Common myeloid progenitor, CD34-positive (primary cell): ENCODE results near the gene C4orf54. TPM values are rescaled to one million over a fixed set of nuclear protein-coding genes. Genes with fewer than 3 reads are reported as not detected.

ENCODE experiments used
- CTCF ChIA-PET: fragments of 350-600 bp; sonication (Branson Sonifier 250); formaldehyde crosslinking; loops from one replicate; lab custom pipeline; 2021; ENCODE audit warnings: antibody characterized with exemption; lab: Charles Lee
- POLR2A ChIA-PET: fragments of 350-600 bp; sonication (Branson Sonifier 250); formaldehyde crosslinking; loops from one replicate; lab custom pipeline; 2021; ENCODE audit warnings: antibody characterized with exemption; lab: Charles Lee
- DNase-seq, 3 donors: peaks; one replicate each; pipeline versions ENCODE4 v3.0.0 to v3.0.0-alpha.2; 2013
- H3K27ac ChIP-seq, 2 experiments: 1 replicate in 1 of 2; 2 replicates in 1 of 2; pipeline ENCODE4 v1.7.0; 2013; ENCODE audit warnings: inconsistent platforms in 2 of 2, low read length in 2 of 2, mild to moderate bottlenecking in 2 of 2, low read depth in 1 of 2, moderate library complexity in 1 of 2; ENCODE audit not compliant: severe bottlenecking in 2 of 2, insufficient read depth in 1 of 2, poor library complexity in 1 of 2
- H3K27me3 ChIP-seq, 5 experiments: replicated peaks in 2 of 5; 1 replicate in 3 of 5; 2 replicates in 2 of 5; pipeline versions ENCODE4 v1.6.1 to v1.7.0; 2013; ENCODE audit warnings: low read length in 4 of 5, mild to moderate bottlenecking in 2 of 5, moderate library complexity in 2 of 5, inconsistent platforms in 1 of 5; ENCODE audit not compliant: insufficient read depth in 5 of 5, control insufficient read depth in 4 of 5
- H3K36me3 ChIP-seq, 4 experiments: 1 replicate in 2 of 4; 2 replicates in 2 of 4; pipeline versions ENCODE4 v1.6.1 to v1.7.0; 2013; ENCODE audit warnings: low read length in 3 of 4, control low read depth in 1 of 4, mild to moderate bottlenecking in 1 of 4; ENCODE audit not compliant: control insufficient read depth in 4 of 4, insufficient read depth in 4 of 4
- H3K4me1 ChIP-seq, 4 experiments: 1 replicate in 3 of 4; 2 replicates in 1 of 4; pipeline versions ENCODE4 v1.6.1 to v1.7.1; 2013; ENCODE audit warnings: low read length in 3 of 4, mild to moderate bottlenecking in 3 of 4, control low read depth in 1 of 4, inconsistent platforms in 1 of 4, moderate library complexity in 1 of 4; ENCODE audit not compliant: control insufficient read depth in 4 of 4, insufficient read depth in 4 of 4; ENCODE audit errors: control extremely low read depth in 1 of 4
- H3K4me3 ChIP-seq, 7 experiments: 1 replicate in 4 of 7; 2 replicates in 3 of 7; pipeline versions ENCODE4 v1.5.1 to v1.7.0; 2013; ENCODE audit warnings: mild to moderate bottlenecking in 7 of 7, low read length in 6 of 7, moderate library complexity in 6 of 7, inconsistent platforms in 2 of 7, low read depth in 2 of 7, control low read depth in 1 of 7; ENCODE audit not compliant: insufficient read depth in 4 of 7, control insufficient read depth in 1 of 7; ENCODE audit errors: extremely low read depth in 1 of 7
- H3K9me3 ChIP-seq, 5 experiments: 1 replicate in 4 of 5; 2 replicates in 1 of 5; pipeline versions ENCODE4 v1.6.1 to v1.7.1; 2013; ENCODE audit warnings: low read length in 4 of 5, mild to moderate bottlenecking in 2 of 5, inconsistent platforms in 1 of 5, low read depth in 1 of 5, moderate library complexity in 1 of 5; ENCODE audit not compliant: control insufficient read depth in 4 of 5, insufficient read depth in 2 of 5; ENCODE audit errors: control extremely low read depth in 1 of 5
- WGBS: methylation state at CpG from one replicate; pipeline ENCODE4 v1.1.5; 2013; ENCODE audit not compliant: insufficient coverage; 5-methylcytosine and 5-hydroxymethylcytosine counted together
- polyA plus RNA-seq: library from polyadenylated mRNA; unstranded; fragments of 120-200 nt; gene quantifications from one replicate; pipeline ENCODE4 v1.2.1, GENCODE V29; 2013

C4orf54 gene
- not detected for polyA plus RNA-seq

- H3K9me3 ChIP-seq = peaks cover 0 to 2% (median 0%) of the 10 kb centered on the region in 5 experiments
- H3K27ac ChIP-seq = no peak within 1 kb of the TSS
- ChIA-PET POLR2A (no interaction called here), CTCF (no interaction called here)
- no peak within 1 kb of the TSS for H3K4me3 ChIP-seq
- peaks cover 0 to 2% (median 0%) of the 10 kb centered on the region in 5 experiments for H3K27me3 ChIP-seq
- no CpG with 5 or more reads among the region's 1 CpG for whole genome bisulfite sequencing
- no peaks in the 10 kb centered on the region for H3K36me3 ChIP-seq
- no peak for DNase-seq
- no peaks in the 10 kb centered on the region for H3K4me1 ChIP-seq
Observed at GRCh38 chr4:99657798-99658197, at the start of gene C4orf54. C4orf54 (minus strand) TSS chr4:99657828; CDS start chr4:99654648, 3,180 bp downstream.

- H3K9me3 ChIP-seq = no peaks in the 10 kb centered on the region
- H3K27ac ChIP-seq = no peak overlapping the region
- no peaks in the 10 kb centered on the region for H3K36me3 ChIP-seq
- WGBS = no CpG with 5 or more reads among the region's 2 CpGs
- ChIA-PET POLR2A (no interaction called here), CTCF (no interaction called here)
- no peak for DNase-seq
- H3K4me3 ChIP-seq = no peak overlapping the region
- no peaks in the 10 kb centered on the region for H3K27me3 ChIP-seq
- no peaks in the 10 kb centered on the region for H3K4me1 ChIP-seq
Observed at GRCh38 chr4:99705891-99706290, 48.3 kb upstream of the C4orf54 start.

GRCh38 chr4:99696801-99697200, 39.2 kb upstream of the C4orf54 start:
- DNase-seq = no peak
- H3K36me3 ChIP-seq = no peaks in the 10 kb centered on the region

GRCh38 chr4:99693140-99693539, 35.5 kb upstream of the C4orf54 start:
- ChIA-PET POLR2A (no interaction called here), CTCF (no interaction called here)
- no CpG with 5 or more reads among the region's 1 CpG for WGBS
- Histone ChIP-seq H3K9me3 (peaks cover 0 to 15% (median 5%) of the 10 kb centered on the region in 5 experiments), H3K4me3 (no peak overlapping the region), H3K27ac (no peak overlapping the region), H3K4me1 (no peaks in the 10 kb centered on the region), H3K27me3 (no peaks in the 10 kb centered on the region), H3K36me3 (no peaks in the 10 kb centered on the region)
- DNase-seq = no peak

More at GRCh38 chr4:99696801-99697200, 39.2 kb upstream of the C4orf54 start:
- WGBS = 100% methylated on average over 2 of the region's 3 CpGs
- ChIA-PET POLR2A (no interaction called here), CTCF (no interaction called here)
- Histone ChIP-seq H3K27me3 (no peaks in the 10 kb centered on the region), H3K4me3 (no peak overlapping the region), H3K9me3 (peaks cover 0 to 4% (median under 1%) of the 10 kb centered on the region in 5 experiments), H3K27ac (no peak overlapping the region), H3K4me1 (no peaks in the 10 kb centered on the region)

- ChIA-PET CTCF (interaction anchor here (1.4 kb wide), 1 partner anchor 9 kb away, joined by 3 read pairs; no protein-coding TSS in a partner anchor), POLR2A (no interaction called here)
- H3K27me3 ChIP-seq = no peaks in the 10 kb centered on the region
- H3K27ac ChIP-seq = no peak overlapping the region
- no peak for DNase-seq
- H3K36me3 ChIP-seq = no peaks in the 10 kb centered on the region
- H3K4me1 ChIP-seq = no peaks in the 10 kb centered on the region
- H3K9me3 ChIP-seq = peaks cover 0 to 15% (median 5%) of the 10 kb centered on the region in 5 experiments
- H3K4me3 ChIP-seq = no peak overlapping the region
Observed at GRCh38 chr4:99690990-99691389, 33.4 kb upstream of the C4orf54 start.

- no peaks in the 10 kb centered on the region for H3K4me1 ChIP-seq
- H3K9me3 ChIP-seq = peaks cover 0 to 15% (median 5%) of the 10 kb centered on the region in 5 experiments
- POLR2A ChIA-PET = no interaction called here
- CTCF ChIA-PET = no interaction called here
- no peak overlapping the region for H3K4me3 ChIP-seq
- no peak for DNase-seq
- H3K27me3 ChIP-seq = no peaks in the 10 kb centered on the region
- no peaks in the 10 kb centered on the region for H3K36me3 ChIP-seq
- H3K27ac ChIP-seq = no peak overlapping the region
Observed at GRCh38 chr4:99690472-99690871, 32.8 kb upstream of the C4orf54 start.

- no peak for DNase-seq
- ChIA-PET CTCF (no interaction called here), POLR2A (no interaction called here)
- no peak overlapping the region for H3K4me3 ChIP-seq
- no peaks in the 10 kb centered on the region for H3K4me1 ChIP-seq
- H3K27me3 ChIP-seq = no peaks in the 10 kb centered on the region
- H3K9me3 ChIP-seq = peaks cover 0 to 13% (median 2%) of the 10 kb centered on the region in 5 experiments
- no CpG with 5 or more reads among the region's 1 CpG for WGBS
- no peak overlapping the region for H3K27ac ChIP-seq
- H3K36me3 ChIP-seq = no peaks in the 10 kb centered on the region
Observed at GRCh38 chr4:99687120-99687519, 29.5 kb upstream of the C4orf54 start.
